Measurements from ENCODE around the gene ADPRHL1.

ADPRHL1 gene

GRCh38 chr13:113448885-113449692 lies 4.2 kb downstream of the ADPRHL1 start:
- DNase-seq (ENCODE audit: low spot score) (peak; percentile 93), ATAC-seq (ENCODE audit: low read depth) (peak; percentile 93)
- H3K27me3 ChIP-seq (ENCODE audit: insufficient read depth, poor library complexity, severe bottlenecking): no peaks in the 10 kb centered on the region
- H3K36me3 ChIP-seq (ENCODE audit: low read depth): no peaks in the 10 kb centered on the region
- no peaks in the 10 kb centered on the region for H3K4me1 ChIP-seq (ENCODE audit: insufficient read depth, poor library complexity, severe bottlenecking)
- no peaks in the 10 kb centered on the region for H3K9me3 ChIP-seq (ENCODE audit: severe bottlenecking)
- H3K27ac ChIP-seq (ENCODE audit: poor library complexity, severe bottlenecking): peak overlapping the region; percentile 51
- no peak for TF ChIP-seq CTCF (IDR thresholded peaks at IDR 0.05; ENCODE audit: poor library complexity, severe bottlenecking)
- H3K4me3 ChIP-seq (ENCODE audit: severe bottlenecking): peak overlapping the region; percentile 42

DNA sequence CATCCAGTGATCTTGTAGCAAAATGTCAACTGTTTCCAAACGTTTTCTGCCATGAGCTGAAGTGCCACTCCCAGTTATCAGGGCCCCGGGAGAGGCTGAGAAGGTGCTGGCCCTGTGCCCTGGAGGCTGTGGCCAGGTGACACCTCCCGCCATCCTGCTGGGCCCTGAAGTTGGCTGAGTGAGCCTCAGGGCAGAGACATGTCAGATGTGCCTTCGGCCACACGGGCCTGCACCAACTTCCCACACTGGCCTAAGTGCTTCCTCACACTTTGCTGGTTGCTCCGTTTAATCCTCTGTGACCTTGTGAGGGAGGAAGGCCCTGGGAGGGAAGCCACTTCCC lies 4.8 kb downstream of the ADPRHL1 start:
- DNase-seq (ENCODE audit: low spot score) (no peak), ATAC-seq (ENCODE audit: low read depth) (peak; percentile 1; the same call in 1 of the 3 replicates)
- TF ChIP-seq CTCF (IDR thresholded peaks at IDR 0.05; ENCODE audit: poor library complexity, severe bottlenecking): no peak
- peak overlapping the region; percentile 42 for H3K4me3 ChIP-seq (ENCODE audit: severe bottlenecking)
- H3K27me3 ChIP-seq (ENCODE audit: insufficient read depth, poor library complexity, severe bottlenecking): no peaks in the 10 kb centered on the region
- peak overlapping the region; percentile 51 for H3K27ac ChIP-seq (ENCODE audit: poor library complexity, severe bottlenecking)
- H3K36me3 ChIP-seq (ENCODE audit: low read depth): no peaks in the 10 kb centered on the region
- no peaks in the 10 kb centered on the region for H3K9me3 ChIP-seq (ENCODE audit: severe bottlenecking)
- H3K4me1 ChIP-seq (ENCODE audit: insufficient read depth, poor library complexity, severe bottlenecking): no peaks in the 10 kb centered on the region

DNA sequence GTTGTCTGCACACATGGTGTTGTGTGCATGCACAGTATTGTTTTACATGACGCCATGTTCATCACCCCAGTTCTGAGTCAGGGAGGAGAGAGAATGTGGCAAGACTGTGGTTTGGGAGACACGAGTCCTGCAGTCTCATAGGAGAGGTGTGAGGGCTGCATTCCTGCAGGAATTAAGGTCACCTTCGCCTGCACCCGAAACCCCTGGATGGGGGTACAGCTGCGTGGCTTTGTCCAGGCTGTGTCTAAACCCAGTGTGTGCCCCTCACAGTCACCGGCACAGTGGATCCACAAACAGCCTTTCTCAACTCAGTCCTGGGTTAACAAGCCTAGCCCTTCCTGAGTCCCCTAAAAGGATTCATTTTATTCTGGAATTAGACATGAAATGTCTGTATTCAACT lies 5.7 kb downstream of the ADPRHL1 start:
- TF ChIP-seq CTCF (IDR thresholded peaks at IDR 0.05; ENCODE audit: poor library complexity, severe bottlenecking): no peak
- H3K27ac ChIP-seq (ENCODE audit: poor library complexity, severe bottlenecking): no peak overlapping the region
- H3K4me3 ChIP-seq (ENCODE audit: severe bottlenecking): no peak overlapping the region
- no peak for ATAC-seq (ENCODE audit: low read depth)
- H3K27me3 ChIP-seq (ENCODE audit: insufficient read depth, poor library complexity, severe bottlenecking): no peaks in the 10 kb centered on the region
- H3K4me1 ChIP-seq (ENCODE audit: insufficient read depth, poor library complexity, severe bottlenecking): no peaks in the 10 kb centered on the region
- DNase-seq (ENCODE audit: low spot score): no peak
- H3K9me3 ChIP-seq (ENCODE audit: severe bottlenecking): no peaks in the 10 kb centered on the region
- no peaks in the 10 kb centered on the region for H3K36me3 ChIP-seq (ENCODE audit: low read depth)

DNA sequence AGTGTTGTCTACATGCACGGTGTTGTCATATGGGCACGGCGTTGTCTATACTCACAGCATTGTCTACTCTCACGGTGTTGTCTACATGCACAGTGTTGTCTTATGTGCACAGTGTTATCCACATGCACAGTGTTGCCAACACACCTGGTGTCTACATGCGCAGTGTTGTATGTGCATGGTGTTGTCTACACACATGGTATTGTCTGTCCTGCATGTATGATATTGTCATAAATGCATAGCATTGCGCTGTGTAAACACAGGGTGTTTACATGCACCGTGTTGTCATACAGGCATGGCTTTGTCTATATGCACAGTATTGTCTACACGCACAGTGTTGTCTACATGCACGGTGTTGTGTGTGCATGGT lies 6.8 kb downstream of the ADPRHL1 start:
- H3K4me1 ChIP-seq (ENCODE audit: insufficient read depth, poor library complexity, severe bottlenecking): no peaks in the 10 kb centered on the region
- H3K9me3 ChIP-seq (ENCODE audit: severe bottlenecking): no peaks in the 10 kb centered on the region
- no peaks in the 10 kb centered on the region for H3K36me3 ChIP-seq (ENCODE audit: low read depth)
- DNase-seq (ENCODE audit: low spot score): no peak
- no peak overlapping the region for H3K4me3 ChIP-seq (ENCODE audit: severe bottlenecking)
- no peaks in the 10 kb centered on the region for H3K27me3 ChIP-seq (ENCODE audit: insufficient read depth, poor library complexity, severe bottlenecking)
- no peak overlapping the region for H3K27ac ChIP-seq (ENCODE audit: poor library complexity, severe bottlenecking)
- no peak for TF ChIP-seq CTCF (IDR thresholded peaks at IDR 0.05; ENCODE audit: poor library complexity, severe bottlenecking)
- no peak for ATAC-seq (ENCODE audit: low read depth)

- Histone ChIP-seq H3K36me3 (ENCODE audit: low read depth) (no peaks in the 10 kb centered on the region), H3K9me3 (ENCODE audit: severe bottlenecking) (no peaks in the 10 kb centered on the region), H3K4me1 (ENCODE audit: insufficient read depth, poor library complexity, severe bottlenecking) (no peaks in the 10 kb centered on the region), H3K27me3 (ENCODE audit: insufficient read depth, poor library complexity, severe bottlenecking) (no peaks in the 10 kb centered on the region), H3K4me3 (ENCODE audit: severe bottlenecking) (no peak overlapping the region), H3K27ac (ENCODE audit: poor library complexity, severe bottlenecking) (no peak overlapping the region)
- no peak for TF ChIP-seq CTCF (IDR thresholded peaks at IDR 0.05; ENCODE audit: poor library complexity, severe bottlenecking)
- DNase-seq (ENCODE audit: low spot score) (no peak), ATAC-seq (ENCODE audit: low read depth) (no peak)
Measured at GRCh38 chr13:113445791-113446487, 7.3 kb downstream of the ADPRHL1 start.
